K562 (cell line): ENCODE measurements around the gene MYLK3. TPM values are rescaled to one million over a fixed set of nuclear protein-coding genes. Genes with fewer than 3 reads are reported as not detected.

ENCODE experiments used
- ATAC-seq: fragments of 200-7000 bp; cut with Tn5 transposase; 3 replicates; pipeline ENCODE4 v1.9.1; 2020; ENCODE audit warnings: moderate library complexity
- BruUV-seq: library from RNA; stranded (reverse); fragments of 400-500 nt; replicated peaks from 2 replicates; lab custom pipeline; 2021; lab: Mats Ljungman, UMichigan
- CTCF ChIA-PET: fragments of 300-600 bp; formaldehyde crosslinking; extraction: SDS; loops from one replicate; lab custom pipeline; 2021; ENCODE audit warnings: low intra/inter-chr PET ratio; lab: Yijun Ruan, JAX
- POLR2A ChIA-PET: fragments of 300-600, 350-650 bp; sonication (Branson Sonifier 250); formaldehyde crosslinking; extraction: SDS; loops from one replicate; lab custom pipeline; 2021; ENCODE audit warnings: antibody characterized with exemption, inconsistent platforms; lab: Yijun Ruan, JAX
- DNase-seq, 4 experiments: peaks; one replicate each; pipeline versions ENCODE4 v3.0.0 to v3.0.0-alpha.2; 2011 to 2018; ENCODE audit warnings: low spot score in 3 of 4, mixed read lengths in 3 of 4; ENCODE audit errors: extremely low read depth in 1 of 4
- FAIRE-seq: peaks from 2 replicates; lab custom pipeline; 2011; peaks lifted over from hg19 to GRCh38; lab: Jason Lieb, UNC
- H2AFZ ChIP-seq: 2 replicates; pipeline ENCODE4 v1.6.0; 2011; ENCODE audit warnings: low read depth, low read length, control low read depth, inconsistent platforms
- H3K27ac ChIP-seq: fragments of 200-600 bp; 3 replicates; pipeline ENCODE4 v1.8.0; 2011; ENCODE audit warnings: low read depth, mild to moderate bottlenecking, control low read depth, inconsistent platforms, low read length, moderate library complexity, mixed read lengths; ENCODE audit errors: extremely low read depth
- H3K27me3 ChIP-seq, 2 experiments: fragments of 300-600 bp in 1 of 2; 2 replicates in 1 of 2; 3 replicates in 1 of 2; pipeline versions ENCODE4 v1.6.0 to v1.8.0; 2011; ENCODE audit warnings: inconsistent platforms in 2 of 2, low read length in 2 of 2, mild to moderate bottlenecking in 1 of 2, mixed read lengths in 1 of 2, moderate library complexity in 1 of 2; ENCODE audit not compliant: control insufficient read depth in 2 of 2, insufficient read depth in 2 of 2
- H3K36me3 ChIP-seq: fragments of 300-600 bp; 3 replicates; pipeline ENCODE4 v1.8.0; 2011; ENCODE audit warnings: mild to moderate bottlenecking, low read length, inconsistent platforms; ENCODE audit not compliant: control insufficient read depth, insufficient read depth
- H3K4me1 ChIP-seq, 2 experiments: fragments of 200-600 bp in 1 of 2; replicated peaks in 1 of 2; 2 replicates in 1 of 2; 3 replicates in 1 of 2; pipeline versions ENCODE4 v1.5.1 to v1.8.0; 2011; ENCODE audit warnings: inconsistent platforms in 2 of 2, low read length in 2 of 2, mild to moderate bottlenecking in 1 of 2, mixed read lengths in 1 of 2, moderate library complexity in 1 of 2; ENCODE audit not compliant: control insufficient read depth in 2 of 2, insufficient read depth in 2 of 2
- H3K4me2 ChIP-seq: 2 replicates; pipeline ENCODE4 v1.6.1; 2011; ENCODE audit warnings: low read length, control low read depth, inconsistent platforms, mixed read lengths; ENCODE audit not compliant: insufficient read depth
- H3K4me3 ChIP-seq: fragments of 200-600 bp; sonication (generic), shearing (Covaris generic); 2 replicates; pipeline ENCODE4 v1.5.1; 2016; ENCODE audit warnings: control low read depth, inconsistent platforms
- H3K79me2 ChIP-seq: fragments of 200-600 bp; 3 replicates; pipeline ENCODE4 v1.8.0; 2011; ENCODE audit warnings: low read length, inconsistent platforms; ENCODE audit not compliant: control insufficient read depth, insufficient read depth
- H3K9ac ChIP-seq, 2 experiments: 2 replicates each; pipeline versions ENCODE4 v1.6.0 to v1.6.1; 2011; ENCODE audit warnings: low read depth in 2 of 2, low read length in 2 of 2, control low read depth in 1 of 2, inconsistent platforms in 1 of 2, mild to moderate bottlenecking in 1 of 2, mixed read lengths in 1 of 2; ENCODE audit not compliant: insufficient read depth in 1 of 2
- H3K9me1 ChIP-seq: one replicate; pipeline ENCODE4 v1.6.0; 2011; ENCODE audit warnings: inconsistent platforms, mild to moderate bottlenecking, low read length, moderate library complexity; ENCODE audit not compliant: control insufficient read depth, insufficient read depth
- H3K9me3 ChIP-seq: replicated peaks from 2 replicates; pipeline ENCODE4 v1.5.1; 2011; ENCODE audit warnings: low read depth, low read length, inconsistent platforms; ENCODE audit not compliant: control insufficient read depth, insufficient read depth
- H4K20me1 ChIP-seq: replicated peaks from 2 replicates; pipeline ENCODE4 v1.6.1; 2011; ENCODE audit warnings: low read length, inconsistent platforms, mixed read lengths; ENCODE audit not compliant: control insufficient read depth, insufficient read depth
- FOSL1 ChIP-seq: fragments of 200-800 bp; sonication (Bioruptor generic); conservative IDR thresholded peaks from 2 replicates; pipeline ENCODE4 v1.6.1; 2016; ENCODE audit warnings: missing genetic modification characterization, missing compliant biosample characterization
- KDM1A ChIP-seq, 2 experiments: fragments of 450-650 bp; IDR thresholded peaks; 2 replicates each; pipeline ENCODE4 v1.6.1; 2016; ENCODE audit warnings: mild to moderate bottlenecking in 2 of 2
- NCOA6 ChIP-seq: fragments of 450-650 bp; IDR thresholded peaks from 2 replicates; pipeline ENCODE4 v1.6.1; 2017; ENCODE audit warnings: mild to moderate bottlenecking
- SRSF3 ChIP-seq: fragments of 200-400 bp; formaldehyde crosslinking; IDR thresholded peaks from 2 replicates; pipeline ENCODE4 v1.6.1; 2016; ENCODE audit warnings: mild to moderate bottlenecking, low read length, moderate library complexity; ENCODE audit not compliant: insufficient read depth
- ZBTB8A ChIP-seq: fragments of 450-650 bp; IDR thresholded peaks from 2 replicates; pipeline ENCODE4 v1.6.1; 2018; ENCODE audit warnings: mild to moderate bottlenecking, moderate library complexity; ENCODE audit not compliant: partially characterized antibody
- ZFPM2 ChIP-seq: fragments of 250-450 bp; sonication (Bioruptor Pico); IDR thresholded peaks from 2 replicates; pipeline ENCODE4 v1.5.1; 2022; ENCODE audit warnings: mild to moderate bottlenecking
- ZNF445 ChIP-seq: fragments of 250-450 bp; sonication (Bioruptor Pico); IDR thresholded peaks from 2 replicates; pipeline ENCODE4 v1.4.0; 2020; ENCODE audit warnings: low read depth, mild to moderate bottlenecking, moderate library complexity
- WGBS: fragments of 100-300 bp; shearing (Covaris generic); methylation state at CpG from one replicate; pipeline ENCODE4 v1.1.6; 2016; ENCODE audit warnings: low coverage, mixed read lengths; ENCODE audit not compliant: insufficient coverage; ENCODE audit errors: missing lambda C conversion rate; 5-methylcytosine and 5-hydroxymethylcytosine counted together
- in situ Hi-C: fragments of 300-500 bp; cut with MboI; formaldehyde crosslinking; loops from 4 replicates; pipeline ENCODE4 v1.15.0; 2018; ENCODE audit warnings: inconsistent platforms, mixed read lengths
- intact Hi-C: fragments of 100-400 bp; cut with micrococcal nuclease; formaldehyde crosslinking; loops from 2 replicates; pipeline ENCODE4 v1.14.2; 2022
- polyA plus RNA-seq, 8 experiments: library from polyadenylated mRNA; depleted of rRNA in 4 of 8; stranded (reverse) in 5 of 8; unstranded in 3 of 8; fragments of >200 nt; fragmentation: Nextera tagmentation in 2 of 8; fragmentation: Illumina TruSeq in 1 of 8; extraction: Ambion mirVana in 2 of 8; extraction: Trizol in 1 of 8; gene quantifications; 2 replicates each; pipeline versions ENCODE4 v1.2.1 to v1.2.3, GENCODE V29; 2011 to 2014; ENCODE audit warnings: inconsistent platforms in 1 of 8, missing spikeins in 1 of 8
- total RNA-seq, 7 experiments: library from RNA; depleted of rRNA in 6 of 7; stranded (reverse); fragments of >200 nt in 6 of 7; fragmentation: Illumina TruSeq in 2 of 7; extraction: Trizol in 2 of 7; gene quantifications; 2 replicates each; pipeline versions ENCODE4 v1.2.1 to v1.2.3, GENCODE V29; 2011 to 2021; ENCODE audit warnings: low replicate concordance in 1 of 7
- TF ChIP-seq, protein P1 (sequence below): fragments of 450-650 bp; IDR thresholded peaks from one replicate; pipeline ENCODE4 v1.6.1; 2018; ENCODE audit warnings: mild to moderate bottlenecking, moderate library complexity; ENCODE audit not compliant: partially characterized antibody
- TF ChIP-seq, protein P2 (sequence below): fragments of 250-450 bp; sonication (Bioruptor Pico); IDR thresholded peaks from 2 replicates; pipeline ENCODE4 v1.4.0; 2020; ENCODE audit warnings: mild to moderate bottlenecking

Gene MYLK3
- total and polyA plus RNA-seq, 9 of the 15 experiments (the other 6 are each of a cell fraction or from before 2014, with no cell fraction given), result 0.69 to 10.7 (median 4.7) TPM

DNA sequence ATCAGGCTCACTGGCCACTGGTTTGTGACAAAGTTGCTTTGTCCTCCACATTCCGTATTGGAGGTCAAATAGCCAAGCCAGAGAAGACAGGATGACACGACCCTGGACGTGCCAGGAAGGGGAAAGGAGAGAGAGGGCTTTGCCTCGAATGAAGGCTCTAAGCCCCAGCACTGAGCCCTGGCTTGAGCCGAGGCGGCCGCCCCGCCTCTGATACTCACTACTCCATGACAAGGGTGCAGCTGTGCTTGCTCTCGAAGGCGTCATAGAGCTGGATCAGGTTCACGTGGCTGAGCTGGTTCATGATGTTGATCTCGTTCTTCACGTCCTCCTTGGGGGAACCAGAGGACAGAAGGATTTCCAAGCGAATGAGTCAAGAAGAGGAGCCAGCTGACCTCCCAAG is 19.3 kb downstream of the MYLK3 start (continued):
- TF ChIP-seq, protein P1, sequence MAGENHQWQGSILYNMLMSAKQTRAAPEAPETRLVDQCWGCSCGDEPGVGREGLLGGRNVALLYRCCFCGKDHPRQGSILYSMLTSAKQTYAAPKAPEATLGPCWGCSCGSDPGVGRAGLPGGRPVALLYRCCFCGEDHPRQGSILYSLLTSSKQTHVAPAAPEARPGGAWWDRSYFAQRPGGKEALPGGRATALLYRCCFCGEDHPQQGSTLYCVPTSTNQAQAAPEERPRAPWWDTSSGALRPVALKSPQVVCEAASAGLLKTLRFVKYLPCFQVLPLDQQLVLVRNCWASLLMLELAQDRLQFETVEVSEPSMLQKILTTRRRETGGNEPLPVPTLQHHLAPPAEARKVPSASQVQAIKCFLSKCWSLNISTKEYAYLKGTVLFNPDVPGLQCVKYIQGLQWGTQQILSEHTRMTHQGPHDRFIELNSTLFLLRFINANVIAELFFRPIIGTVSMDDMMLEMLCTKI, result no peak
- TF ChIP-seq NCOA6 (no peak), KDM1A (IDR thresholded peaks at IDR 0.05) (no peak), ZBTB8A (no peak), ZNF445 (CRISPR knock-in tag) (no peak)
- TF ChIP-seq, protein P2, sequence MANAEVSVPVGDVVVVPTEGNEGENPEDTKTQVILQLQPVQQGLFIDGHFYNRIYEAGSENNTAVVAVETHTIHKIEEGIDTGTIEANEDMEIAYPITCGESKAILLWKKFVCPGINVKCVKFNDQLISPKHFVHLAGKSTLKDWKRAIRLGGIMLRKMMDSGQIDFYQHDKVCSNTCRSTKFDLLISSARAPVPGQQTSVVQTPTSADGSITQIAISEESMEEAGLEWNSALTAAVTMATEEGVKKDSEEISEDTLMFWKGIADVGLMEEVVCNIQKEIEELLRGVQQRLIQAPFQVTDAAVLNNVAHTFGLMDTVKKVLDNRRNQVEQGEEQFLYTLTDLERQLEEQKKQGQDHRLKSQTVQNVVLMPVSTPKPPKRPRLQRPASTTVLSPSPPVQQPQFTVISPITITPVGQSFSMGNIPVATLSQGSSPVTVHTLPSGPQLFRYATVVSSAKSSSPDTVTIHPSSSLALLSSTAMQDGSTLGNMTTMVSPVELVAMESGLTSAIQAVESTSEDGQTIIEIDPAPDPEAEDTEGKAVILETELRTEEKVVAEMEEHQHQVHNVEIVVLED (CRISPR knock-in tag), result no peak

DNA sequence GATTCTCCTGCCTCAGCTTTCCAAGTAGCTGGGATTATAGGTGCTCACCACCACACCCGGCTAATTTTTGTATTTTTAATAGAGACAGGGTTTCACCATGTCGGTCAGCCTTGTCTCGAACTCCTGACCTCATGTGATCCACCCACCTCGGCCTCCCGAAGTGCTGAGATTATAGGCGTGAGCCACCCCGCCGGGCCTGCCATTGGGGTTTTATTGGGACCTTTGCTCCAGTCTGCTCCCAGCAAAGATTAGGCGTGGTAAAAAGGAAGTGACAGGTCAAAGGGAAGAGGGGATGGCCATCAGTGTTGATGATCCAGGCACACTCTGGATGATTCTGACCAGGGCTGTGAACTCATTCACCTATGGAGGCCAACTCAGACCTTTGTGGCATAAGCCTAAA is 20.5 kb downstream of the MYLK3 start:
- FAIRE-seq, result no peak
- no peak overlapping the region for H3K4me3 ChIP-seq
- TF ChIP-seq SRSF3 (no peak), ZFPM2 (CRISPR knock-in tag) (no peak), FOSL1 (no peak)
- TF ChIP-seq, all 486 proteins: peak for 0
- Histone ChIP-seq H3K4me2 (no peak overlapping the region), H3K79me2 (no peaks in the 10 kb centered on the region), H3K36me3 (no peaks in the 10 kb centered on the region; the same call in 2 of the 3 replicates), H3K9me1 (no peaks in the 10 kb centered on the region), H3K27me3 (no peaks in the 10 kb centered on the region), H3K9ac (no peak overlapping the region), H2AFZ (no peak overlapping the region), H3K27ac (no peak overlapping the region), H4K20me1 (no peaks in the 10 kb centered on the region), H3K9me3 (peaks cover 2% of the 10 kb centered on the region; the same call in 1 of the 2 replicates), H3K4me1 (peaks cover 0 to 6% of the 10 kb centered on the region in 2 experiments; a peak in 1 of 5 replicates)
- CTCF ChIA-PET, result no interaction called here
- no peak for ATAC-seq
- POLR2A ChIA-PET, result interaction anchor here (0.9 to 1.4 kb wide), 2 partner anchors 11 to 12 kb away, joined by 3 to 4 read pairs; no protein-coding TSS in a partner anchor
- intact Hi-C loops, result no loop called here
- in situ Hi-C loops, result no loop called here
- BruUV-seq, result no TSS peak
- 37% methylated on average over 9 of the region's 9 CpGs for WGBS
- DNase-seq, result no peak
